Measurements from ENCODE around the gene KCNQ2.

GRCh38 chr20:63412889-63413288 lies 59.6 kb downstream of the KCNQ2 start:
- TF ChIP-seq CTCF (IDR thresholded peaks at IDR 0.05; ENCODE audit: low read depth, low read length, poor library complexity, severe bottlenecking) (no peak), EZH2phosphoT487 (IDR thresholded peaks at IDR 0.05; ENCODE audit: borderline replicate concordance, low read length) (no peak)
